Neural crest cell (in vitro differentiated cells): Measurements from ENCODE around the gene ENTPD2. TPM values are rescaled to one million over a fixed set of nuclear protein-coding genes. Genes with fewer than 3 reads are reported as not detected.

Source experiments
- DNase-seq: peaks from one replicate; pipeline ENCODE4 v3.0.0; 2021; ENCODE audit warnings: low read depth, mixed read lengths, low spot score
- H3K27ac Mint-ChIP-seq: one replicate; pipeline ENCODE4 v1.8.0; 2021; ENCODE audit warnings: mild to moderate bottlenecking, mixed read lengths; ENCODE audit not compliant: unreplicated experiment
- H3K27me3 Mint-ChIP-seq: 2 replicates; pipeline ENCODE4 v1.8.0; 2021; ENCODE audit warnings: low read depth, mild to moderate bottlenecking, mixed read lengths
- H3K36me3 Mint-ChIP-seq: 2 replicates; pipeline ENCODE4 v1.8.0; 2021; ENCODE audit warnings: low read depth, mild to moderate bottlenecking, mixed read lengths
- H3K4me1 Mint-ChIP-seq: 2 replicates; pipeline ENCODE4 v1.8.0; 2021; ENCODE audit warnings: mixed read lengths
- H3K4me3 Mint-ChIP-seq: one replicate; pipeline ENCODE4 v1.8.0; 2021; ENCODE audit warnings: mild to moderate bottlenecking, mixed read lengths
- H3K9me3 Mint-ChIP-seq: 2 replicates; pipeline ENCODE4 v1.8.0; 2021; ENCODE audit warnings: mixed read lengths
- total RNA-seq: library from RNA; stranded (reverse); gene quantifications from 2 replicates; pipeline ENCODE4 v1.2.1, GENCODE V29; 2021
- TF ChIP-seq, protein P1 (sequence below): fragments of 200-600 bp; sonication (generic); conservative IDR thresholded peaks from 2 replicates; pipeline ENCODE4 v1.5.0; 2021; ENCODE audit warnings: antibody characterized with exemption, mild to moderate bottlenecking

Gene ENTPD2
- total RNA-seq, 1 donor from 2014 or later = not detected

DNA sequence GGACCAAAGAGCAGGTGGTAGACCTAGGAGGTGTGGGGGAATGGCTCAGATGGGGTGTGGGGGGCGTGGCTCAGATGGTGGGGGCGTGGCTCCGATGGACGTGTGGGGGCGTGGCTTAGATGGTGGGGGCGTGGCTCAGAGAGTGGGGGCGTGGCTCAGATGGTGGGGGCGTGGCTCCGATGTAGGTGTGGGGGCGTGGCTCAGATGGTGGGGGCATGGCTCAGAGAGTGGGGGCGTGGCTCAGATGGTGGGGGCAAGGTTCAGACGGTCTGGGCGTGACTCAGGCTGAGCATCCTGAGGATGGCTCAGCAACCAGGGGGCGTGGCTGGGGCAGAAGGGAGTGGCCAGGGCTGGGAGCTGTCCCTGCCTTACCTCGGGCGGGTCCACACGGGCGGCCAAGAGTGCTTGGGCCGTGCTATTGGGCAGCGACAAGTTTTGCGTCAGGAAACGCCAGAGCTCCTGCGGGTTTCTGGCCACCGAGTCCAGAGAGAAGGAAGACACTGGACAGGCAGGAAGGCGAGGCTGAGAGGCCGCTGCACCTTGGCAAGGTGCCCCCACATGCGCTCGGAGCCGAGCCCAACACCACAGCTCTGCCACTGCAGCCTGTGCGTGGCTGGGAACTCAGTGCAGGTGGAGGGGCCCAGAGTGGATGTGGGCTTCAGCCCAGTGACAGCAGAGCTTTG is 31.7 kb downstream of the ENTPD2 start:
- Mint-ChIP-seq H3K4me3 (no peak overlapping the region), H3K36me3 (no peaks in the 10 kb centered on the region), H3K4me1 (peaks cover 6% of the 10 kb centered on the region), H3K27ac (no peak overlapping the region), H3K27me3 (no peaks in the 10 kb centered on the region), H3K9me3 (no peaks in the 10 kb centered on the region)
- DNase-seq = no peak
- TF ChIP-seq, protein P1, sequence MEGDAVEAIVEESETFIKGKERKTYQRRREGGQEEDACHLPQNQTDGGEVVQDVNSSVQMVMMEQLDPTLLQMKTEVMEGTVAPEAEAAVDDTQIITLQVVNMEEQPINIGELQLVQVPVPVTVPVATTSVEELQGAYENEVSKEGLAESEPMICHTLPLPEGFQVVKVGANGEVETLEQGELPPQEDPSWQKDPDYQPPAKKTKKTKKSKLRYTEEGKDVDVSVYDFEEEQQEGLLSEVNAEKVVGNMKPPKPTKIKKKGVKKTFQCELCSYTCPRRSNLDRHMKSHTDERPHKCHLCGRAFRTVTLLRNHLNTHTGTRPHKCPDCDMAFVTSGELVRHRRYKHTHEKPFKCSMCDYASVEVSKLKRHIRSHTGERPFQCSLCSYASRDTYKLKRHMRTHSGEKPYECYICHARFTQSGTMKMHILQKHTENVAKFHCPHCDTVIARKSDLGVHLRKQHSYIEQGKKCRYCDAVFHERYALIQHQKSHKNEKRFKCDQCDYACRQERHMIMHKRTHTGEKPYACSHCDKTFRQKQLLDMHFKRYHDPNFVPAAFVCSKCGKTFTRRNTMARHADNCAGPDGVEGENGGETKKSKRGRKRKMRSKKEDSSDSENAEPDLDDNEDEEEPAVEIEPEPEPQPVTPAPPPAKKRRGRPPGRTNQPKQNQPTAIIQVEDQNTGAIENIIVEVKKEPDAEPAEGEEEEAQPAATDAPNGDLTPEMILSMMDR = no peak

DNA sequence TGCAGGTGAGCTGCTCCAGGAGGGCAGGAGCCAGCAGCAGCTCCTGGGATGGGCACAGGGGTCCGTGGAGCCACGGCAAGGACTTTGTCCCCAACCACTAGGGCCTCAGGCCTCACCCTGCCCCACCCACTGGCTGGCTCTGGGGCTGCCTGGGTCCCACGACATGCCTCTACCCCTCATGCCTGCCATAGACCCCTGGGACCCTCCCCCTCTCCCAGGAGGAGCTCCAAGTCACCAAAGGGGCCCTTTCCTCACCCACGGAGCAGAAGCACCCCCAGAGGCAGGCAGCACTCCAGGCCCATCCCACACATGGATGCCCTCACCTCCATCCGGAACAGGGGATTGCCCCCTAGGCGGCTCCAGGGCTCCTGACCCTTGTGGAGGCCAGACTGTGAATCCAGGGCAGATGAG is 32.3 kb downstream of the ENTPD2 start:
- Mint-ChIP-seq H3K4me1 (peaks cover 5% of the 10 kb centered on the region), H3K36me3 (no peaks in the 10 kb centered on the region), H3K27ac (no peak overlapping the region), H3K27me3 (no peaks in the 10 kb centered on the region), H3K4me3 (no peak overlapping the region), H3K9me3 (no peaks in the 10 kb centered on the region)
- TF ChIP-seq, protein P1 = no peak
- DNase-seq = no peak

DNA sequence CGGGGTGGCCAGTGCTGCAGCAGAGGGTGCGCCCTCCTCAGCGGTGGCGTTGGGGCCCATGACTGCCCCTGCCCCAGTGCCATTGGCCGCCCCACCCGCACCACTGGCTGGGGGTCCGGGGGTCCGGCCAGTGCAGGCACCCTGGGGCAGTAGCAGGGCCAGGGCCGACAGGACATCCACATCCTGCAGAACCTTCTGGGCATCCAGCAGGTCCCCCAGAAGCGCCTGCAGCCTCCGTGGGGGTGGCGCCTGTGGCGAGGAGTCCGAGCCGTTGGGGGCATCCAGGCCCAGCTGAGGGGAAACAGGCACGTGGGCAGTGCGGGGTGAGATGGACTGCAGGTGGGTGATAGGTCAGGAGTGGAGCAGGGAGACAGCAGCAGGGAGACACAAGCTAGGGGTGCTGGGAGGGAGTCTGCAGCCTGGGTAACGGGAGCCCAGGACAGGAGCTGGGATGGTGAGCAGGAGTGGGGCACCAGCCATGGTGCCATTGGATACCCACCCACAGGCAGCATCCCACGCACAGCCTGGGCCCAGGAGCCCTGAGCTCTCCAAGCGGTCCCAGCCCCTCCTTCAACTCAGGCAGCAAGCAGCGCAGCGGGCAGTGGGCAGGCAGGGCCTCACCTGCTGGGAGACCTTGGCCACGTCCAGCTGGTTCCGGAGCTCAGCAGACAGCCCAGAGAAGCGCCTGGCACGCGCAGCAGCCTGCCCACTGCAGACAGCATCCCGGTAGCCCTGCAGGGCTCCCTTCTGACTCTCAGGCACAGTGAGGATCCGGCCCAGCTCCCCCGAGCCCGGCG is 32.9 kb downstream of the ENTPD2 start:
- Mint-ChIP-seq H3K4me1 (peaks cover 5% of the 10 kb centered on the region), H3K27me3 (no peaks in the 10 kb centered on the region), H3K9me3 (no peaks in the 10 kb centered on the region), H3K4me3 (no peak overlapping the region), H3K36me3 (no peaks in the 10 kb centered on the region), H3K27ac (no peak overlapping the region)
- no peak for DNase-seq
- TF ChIP-seq, protein P1 = no peak

DNA sequence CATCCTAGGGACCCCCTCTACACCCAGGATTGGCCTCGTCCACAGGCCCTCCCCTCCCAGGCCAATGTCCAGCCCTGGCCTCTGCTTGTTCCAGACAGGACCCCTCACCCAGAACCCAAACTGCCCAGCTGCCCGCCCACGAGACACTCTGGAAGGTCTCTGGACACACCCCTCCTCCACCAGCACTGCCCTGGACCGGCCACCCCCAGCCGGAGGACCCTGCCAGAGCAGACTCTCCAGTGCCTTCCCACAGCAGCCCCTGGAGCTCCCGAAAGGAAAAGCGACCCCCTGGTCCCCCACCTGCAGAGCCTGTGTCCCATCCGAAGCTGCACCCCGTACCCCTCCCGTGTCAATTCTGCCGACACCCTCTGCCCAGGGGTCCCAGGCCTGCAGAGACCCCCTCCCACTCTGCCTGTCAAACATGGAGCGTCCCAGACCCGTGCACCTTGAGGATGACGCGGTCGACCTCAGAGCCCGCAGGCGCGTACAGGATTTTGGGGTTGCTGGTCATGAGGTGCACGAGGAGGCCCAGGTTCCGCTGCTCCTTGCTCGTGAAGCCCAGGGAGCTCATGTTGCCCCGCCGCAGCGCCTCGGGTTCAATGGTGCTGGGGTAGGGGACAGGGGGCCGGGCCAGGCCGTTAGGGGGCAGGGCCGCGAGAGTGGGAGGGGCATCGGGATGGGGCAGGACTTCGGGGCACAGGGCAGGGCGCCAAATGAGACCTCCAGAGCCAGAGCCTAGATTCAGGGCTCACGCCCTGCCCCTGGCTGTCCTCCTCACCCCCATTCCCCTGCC is 33.8 kb downstream of the ENTPD2 start:
- TF ChIP-seq, protein P1 = no peak
- Mint-ChIP-seq H3K36me3 (no peaks in the 10 kb centered on the region), H3K4me1 (peaks cover 5% of the 10 kb centered on the region), H3K9me3 (no peaks in the 10 kb centered on the region), H3K4me3 (no peak overlapping the region), H3K27ac (no peak overlapping the region), H3K27me3 (no peaks in the 10 kb centered on the region)
- no peak for DNase-seq

DNA sequence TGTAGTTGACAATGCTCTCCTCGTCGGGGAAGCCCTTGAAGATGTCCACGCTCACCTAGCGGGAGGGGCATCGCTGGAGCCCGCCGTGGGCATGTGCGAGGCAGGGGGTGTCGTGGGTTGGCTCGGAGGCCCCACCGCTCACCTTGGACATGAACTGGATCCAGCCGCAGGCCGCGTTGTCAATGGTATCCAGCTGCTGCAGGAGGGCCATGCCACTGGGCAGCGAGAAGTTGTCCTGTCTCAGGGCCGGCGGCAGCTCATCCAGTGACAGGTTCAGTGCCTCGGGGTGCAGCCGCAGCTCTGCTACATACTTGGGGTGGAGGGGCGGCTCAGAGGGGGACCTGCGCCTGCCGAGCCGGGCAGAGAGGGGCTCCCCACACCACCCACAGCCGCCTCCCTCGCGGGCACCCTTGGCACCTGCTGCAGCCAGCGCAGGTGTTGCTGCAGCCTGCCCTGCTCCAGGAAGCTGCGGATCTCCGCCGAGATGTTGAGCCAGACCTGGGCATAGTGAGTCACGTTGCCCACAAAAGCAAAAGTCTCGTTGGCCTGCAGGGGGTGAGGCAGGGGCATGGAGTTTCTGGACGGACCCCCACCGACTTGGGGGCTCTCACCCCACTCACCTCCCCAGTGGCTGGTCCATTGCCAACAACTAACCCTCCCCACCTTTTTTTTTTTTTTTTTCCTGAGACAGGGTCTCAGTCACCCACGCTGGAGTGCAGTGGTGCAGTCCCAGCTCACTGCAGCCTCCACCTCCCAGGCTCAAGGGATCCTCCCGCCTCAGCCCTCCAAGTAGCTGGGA is 34.9 kb downstream of the ENTPD2 start:
- DNase-seq = no peak
- Mint-ChIP-seq H3K9me3 (no peaks in the 10 kb centered on the region), H3K27ac (no peak overlapping the region), H3K36me3 (no peaks in the 10 kb centered on the region), H3K27me3 (no peaks in the 10 kb centered on the region), H3K4me3 (no peak overlapping the region), H3K4me1 (peaks cover 5% of the 10 kb centered on the region)
- TF ChIP-seq, protein P1 = no peak
